HepG2 (cell line): ENCODE results near the gene ZNF160. TPM values are rescaled to one million over a fixed set of nuclear protein-coding genes. Genes with fewer than 3 reads are reported as not detected.

Experiments used
- HOXA5 ChIP-seq: sonication (generic); formaldehyde crosslinking; IDR thresholded peaks from 2 replicates; pipeline ENCODE4 v1.4.0; 2020; ENCODE audit warnings: missing genetic modification reagents
- NBN ChIP-seq: fragments of 450-650 bp; conservative IDR thresholded peaks from 2 replicates; pipeline ENCODE4 v1.6.1; 2017
- SALL1 ChIP-seq: sonication (generic); formaldehyde crosslinking; IDR thresholded peaks from 2 replicates; pipeline ENCODE4 v1.8.0; 2022; ENCODE audit warnings: mild to moderate bottlenecking, missing genetic modification reagents
- ZFP41 ChIP-seq: sonication (generic); formaldehyde crosslinking; IDR thresholded peaks from 2 replicates; pipeline ENCODE4 v1.4.0; 2020; ENCODE audit warnings: mild to moderate bottlenecking, missing genetic modification reagents, borderline replicate concordance
- ZNF598 ChIP-seq: sonication (generic); formaldehyde crosslinking; IDR thresholded peaks from 2 replicates; pipeline ENCODE4 v1.5.1; 2020; ENCODE audit warnings: mild to moderate bottlenecking, missing genetic modification reagents, borderline replicate concordance
- ZNF775 ChIP-seq: sonication (generic); formaldehyde crosslinking; IDR thresholded peaks from 2 replicates; pipeline ENCODE4 v1.4.0; 2020; ENCODE audit warnings: missing genetic modification reagents, mild to moderate bottlenecking, moderate library complexity, borderline replicate concordance
- polyA plus RNA-seq, 8 experiments: library from polyadenylated mRNA; depleted of rRNA in 3 of 8; stranded (reverse) in 7 of 8; unstranded in 1 of 8; fragments of >200 nt; fragmentation: Illumina TruSeq in 4 of 8; extraction: Trizol in 4 of 8; gene quantifications; 2 replicates each; pipeline versions ENCODE4 v1.2.1 to v1.2.3, GENCODE V29; 2011 to 2016; ENCODE audit warnings: low read depth in 4 of 8, missing spikeins in 1 of 8, mixed read lengths in 1 of 8; ENCODE audit not compliant: insufficient read depth in 1 of 8
- total RNA-seq, 5 experiments: library from RNA; depleted of rRNA; stranded (reverse); fragments of >200 nt; fragmentation: Illumina TruSeq; extraction: Trizol; gene quantifications; 2 replicates each; pipeline ENCODE4 v1.2.3, GENCODE V29; 2016; ENCODE audit warnings: low read depth in 1 of 5
- TF ChIP-seq, protein P1 (sequence below), 2 experiments: sonication (generic) in 1 of 2; formaldehyde crosslinking in 1 of 2; IDR thresholded peaks; 2 replicates each; pipeline versions ENCODE4 v1.5.1 to v1.6.1; 2011 to 2020; ENCODE audit warnings: borderline replicate concordance in 1 of 2, low read depth in 1 of 2, low read length in 1 of 2, mild to moderate bottlenecking in 1 of 2, missing genetic modification reagents in 1 of 2, moderate library complexity in 1 of 2
- TF ChIP-seq, protein P2 (sequence below): sonication (generic); formaldehyde crosslinking; IDR thresholded peaks from 2 replicates; pipeline ENCODE4 v1.4.0; 2020; ENCODE audit warnings: missing genetic modification reagents, borderline replicate concordance
- TF ChIP-seq, protein P3 (sequence below): sonication (generic); formaldehyde crosslinking; IDR thresholded peaks from 2 replicates; pipeline ENCODE4 v1.4.0; 2020; ENCODE audit warnings: missing genetic modification reagents
- TF ChIP-seq, protein P4 (sequence below), 2 experiments: fragments of 450-650 bp in 1 of 2; sonication (generic) in 1 of 2; formaldehyde crosslinking in 1 of 2; IDR thresholded peaks; 2 replicates each; pipeline versions ENCODE4 v1.6.1 to v1.8.0; 2016 to 2022; ENCODE audit warnings: antibody characterized with exemption in 1 of 2, mild to moderate bottlenecking in 1 of 2, missing genetic modification reagents in 1 of 2

The ZNF160 gene
- total and polyA plus RNA-seq, 2 of the 13 experiments (the other 11 are each of a cell fraction or from before 2014, with no cell fraction given): 8.4 to 12.1 TPM

DNA sequence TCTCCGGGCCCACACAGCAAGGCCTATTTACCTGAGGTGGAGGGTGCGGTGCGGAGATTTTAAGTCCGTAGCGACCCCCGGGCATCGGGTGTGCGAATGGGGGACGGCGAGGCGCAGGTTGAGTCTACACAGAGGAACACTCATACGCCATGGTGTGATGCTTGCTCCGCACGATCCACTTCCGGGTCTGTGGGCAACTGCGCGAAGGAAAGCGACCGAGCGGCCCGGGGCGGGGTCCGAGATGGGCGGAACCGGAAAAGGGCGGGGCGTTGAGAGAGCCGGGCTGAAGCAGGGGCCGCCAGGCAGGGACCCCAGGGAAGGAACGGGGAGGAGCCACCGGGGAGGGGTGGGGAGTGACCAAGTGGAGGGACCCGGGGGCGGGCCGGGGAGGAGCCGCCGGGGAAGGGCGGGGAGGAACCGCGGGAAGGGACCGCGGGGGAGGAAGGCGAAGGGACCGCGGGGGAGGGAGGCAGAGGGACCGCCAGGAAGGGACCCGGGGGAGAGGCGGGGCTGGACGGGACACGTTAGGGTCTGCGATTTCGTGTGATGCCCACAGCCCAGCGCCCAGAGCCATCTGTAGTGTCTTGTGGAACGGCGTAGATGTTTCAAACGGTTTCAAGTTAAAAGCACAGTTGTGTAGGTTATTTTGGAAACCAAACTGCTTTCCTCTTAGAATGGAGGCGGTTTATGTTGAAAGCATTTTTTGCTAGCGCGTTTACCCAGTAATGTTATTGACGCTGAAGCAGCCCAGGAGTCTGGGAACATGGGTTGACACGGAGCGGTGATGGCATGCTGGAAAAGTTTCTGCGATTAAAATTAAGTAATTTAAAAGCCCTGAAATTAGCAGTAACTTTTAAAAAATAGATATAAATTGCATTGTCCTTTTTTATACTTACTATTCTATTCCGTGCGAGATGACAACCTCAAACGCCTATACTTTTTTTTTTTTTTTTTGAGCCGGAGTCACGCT, at the start of gene ZNF160 (continued):
- TF ChIP-seq ZNF598 (CRISPR knock-in tag): no peak
- TF ChIP-seq, protein P1, sequence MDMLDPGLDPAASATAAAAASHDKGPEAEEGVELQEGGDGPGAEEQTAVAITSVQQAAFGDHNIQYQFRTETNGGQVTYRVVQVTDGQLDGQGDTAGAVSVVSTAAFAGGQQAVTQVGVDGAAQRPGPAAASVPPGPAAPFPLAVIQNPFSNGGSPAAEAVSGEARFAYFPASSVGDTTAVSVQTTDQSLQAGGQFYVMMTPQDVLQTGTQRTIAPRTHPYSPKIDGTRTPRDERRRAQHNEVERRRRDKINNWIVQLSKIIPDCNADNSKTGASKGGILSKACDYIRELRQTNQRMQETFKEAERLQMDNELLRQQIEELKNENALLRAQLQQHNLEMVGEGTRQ (IDR thresholded peaks at IDR 0.05; ENCODE audit: low read depth, low read length): no peak
- TF ChIP-seq, protein P1 (CRISPR knock-in tag; IDR thresholded peaks at IDR 0.05; ENCODE audit: borderline replicate concordance): no peak
- TF ChIP-seq HOXA5 (CRISPR knock-in tag): 0 out of 2 replicates have a peak, but pooled peaks have one; percentile 23
- TF ChIP-seq, protein P2, sequence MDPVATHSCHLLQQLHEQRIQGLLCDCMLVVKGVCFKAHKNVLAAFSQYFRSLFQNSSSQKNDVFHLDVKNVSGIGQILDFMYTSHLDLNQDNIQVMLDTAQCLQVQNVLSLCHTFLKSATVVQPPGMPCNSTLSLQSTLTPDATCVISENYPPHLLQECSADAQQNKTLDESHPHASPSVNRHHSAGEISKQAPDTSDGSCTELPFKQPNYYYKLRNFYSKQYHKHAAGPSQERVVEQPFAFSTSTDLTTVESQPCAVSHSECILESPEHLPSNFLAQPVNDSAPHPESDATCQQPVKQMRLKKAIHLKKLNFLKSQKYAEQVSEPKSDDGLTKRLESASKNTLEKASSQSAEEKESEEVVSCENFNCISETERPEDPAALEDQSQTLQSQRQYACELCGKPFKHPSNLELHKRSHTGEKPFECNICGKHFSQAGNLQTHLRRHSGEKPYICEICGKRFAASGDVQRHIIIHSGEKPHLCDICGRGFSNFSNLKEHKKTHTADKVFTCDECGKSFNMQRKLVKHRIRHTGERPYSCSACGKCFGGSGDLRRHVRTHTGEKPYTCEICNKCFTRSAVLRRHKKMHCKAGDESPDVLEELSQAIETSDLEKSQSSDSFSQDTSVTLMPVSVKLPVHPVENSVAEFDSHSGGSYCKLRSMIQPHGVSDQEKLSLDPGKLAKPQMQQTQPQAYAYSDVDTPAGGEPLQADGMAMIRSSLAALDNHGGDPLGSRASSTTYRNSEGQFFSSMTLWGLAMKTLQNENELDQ (CRISPR knock-in tag): no peak
- TF ChIP-seq ZFP41 (CRISPR knock-in tag): no peak
- TF ChIP-seq, protein P3, sequence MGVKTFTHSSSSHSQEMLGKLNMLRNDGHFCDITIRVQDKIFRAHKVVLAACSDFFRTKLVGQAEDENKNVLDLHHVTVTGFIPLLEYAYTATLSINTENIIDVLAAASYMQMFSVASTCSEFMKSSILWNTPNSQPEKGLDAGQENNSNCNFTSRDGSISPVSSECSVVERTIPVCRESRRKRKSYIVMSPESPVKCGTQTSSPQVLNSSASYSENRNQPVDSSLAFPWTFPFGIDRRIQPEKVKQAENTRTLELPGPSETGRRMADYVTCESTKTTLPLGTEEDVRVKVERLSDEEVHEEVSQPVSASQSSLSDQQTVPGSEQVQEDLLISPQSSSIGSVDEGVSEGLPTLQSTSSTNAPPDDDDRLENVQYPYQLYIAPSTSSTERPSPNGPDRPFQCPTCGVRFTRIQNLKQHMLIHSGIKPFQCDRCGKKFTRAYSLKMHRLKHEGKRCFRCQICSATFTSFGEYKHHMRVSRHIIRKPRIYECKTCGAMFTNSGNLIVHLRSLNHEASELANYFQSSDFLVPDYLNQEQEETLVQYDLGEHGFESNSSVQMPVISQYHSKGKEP (CRISPR knock-in tag): no peak
- TF ChIP-seq, protein P4, sequence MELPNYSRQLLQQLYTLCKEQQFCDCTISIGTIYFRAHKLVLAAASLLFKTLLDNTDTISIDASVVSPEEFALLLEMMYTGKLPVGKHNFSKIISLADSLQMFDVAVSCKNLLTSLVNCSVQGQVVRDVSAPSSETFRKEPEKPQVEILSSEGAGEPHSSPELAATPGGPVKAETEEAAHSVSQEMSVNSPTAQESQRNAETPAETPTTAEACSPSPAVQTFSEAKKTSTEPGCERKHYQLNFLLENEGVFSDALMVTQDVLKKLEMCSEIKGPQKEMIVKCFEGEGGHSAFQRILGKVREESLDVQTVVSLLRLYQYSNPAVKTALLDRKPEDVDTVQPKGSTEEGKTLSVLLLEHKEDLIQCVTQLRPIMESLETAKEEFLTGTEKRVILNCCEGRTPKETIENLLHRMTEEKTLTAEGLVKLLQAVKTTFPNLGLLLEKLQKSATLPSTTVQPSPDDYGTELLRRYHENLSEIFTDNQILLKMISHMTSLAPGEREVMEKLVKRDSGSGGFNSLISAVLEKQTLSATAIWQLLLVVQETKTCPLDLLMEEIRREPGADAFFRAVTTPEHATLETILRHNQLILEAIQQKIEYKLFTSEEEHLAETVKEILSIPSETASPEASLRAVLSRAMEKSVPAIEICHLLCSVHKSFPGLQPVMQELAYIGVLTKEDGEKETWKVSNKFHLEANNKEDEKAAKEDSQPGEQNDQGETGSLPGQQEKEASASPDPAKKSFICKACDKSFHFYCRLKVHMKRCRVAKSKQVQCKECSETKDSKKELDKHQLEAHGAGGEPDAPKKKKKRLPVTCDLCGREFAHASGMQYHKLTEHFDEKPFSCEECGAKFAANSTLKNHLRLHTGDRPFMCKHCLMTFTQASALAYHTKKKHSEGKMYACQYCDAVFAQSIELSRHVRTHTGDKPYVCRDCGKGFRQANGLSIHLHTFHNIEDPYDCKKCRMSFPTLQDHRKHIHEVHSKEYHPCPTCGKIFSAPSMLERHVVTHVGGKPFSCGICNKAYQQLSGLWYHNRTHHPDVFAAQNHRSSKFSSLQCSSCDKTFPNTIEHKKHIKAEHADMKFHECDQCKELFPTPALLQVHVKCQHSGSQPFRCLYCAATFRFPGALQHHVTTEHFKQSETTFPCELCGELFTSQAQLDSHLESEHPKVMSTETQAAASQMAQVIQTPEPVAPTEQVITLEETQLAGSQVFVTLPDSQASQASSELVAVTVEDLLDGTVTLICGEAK (IDR thresholded peaks at IDR 0.05): no peak
- TF ChIP-seq, protein P4 (CRISPR knock-in tag; IDR thresholded peaks at IDR 0.05): no peak
- peak; percentile 66 for TF ChIP-seq SALL1 (CRISPR knock-in tag)
- TF ChIP-seq NBN: no peak
- TF ChIP-seq ZNF775 (CRISPR knock-in tag): no peak
